HepG2 (cell line): Measurements from ENCODE around the gene AHSA1. TPM values are rescaled to one million over a fixed set of nuclear protein-coding genes. Genes with fewer than 3 reads are reported as not detected.
A peak's percentile ranks its signal among the peaks of the same experiment; 100 is the strongest.

Source experiments
- ATAC-seq: fragments of 200-7000 bp; cut with Tn5 transposase; 3 replicates; pipeline ENCODE4 v1.9.1; 2020; ENCODE audit warnings: mild to moderate bottlenecking, moderate library complexity
- BruUV-seq: library from RNA; stranded (reverse); fragments of 400-500 nt; replicated peaks from 2 replicates; lab custom pipeline; 2021; lab: Mats Ljungman, UMichigan
- CTCF ChIA-PET: fragments of 300-600 bp; formaldehyde crosslinking; extraction: SDS; loops from one replicate; lab custom pipeline; 2021; ENCODE audit warnings: low total read pairs, inconsistent platforms, low intra/inter-chr PET ratio; lab: Yijun Ruan, JAX
- POLR2A ChIA-PET: fragments of 350-600 bp; sonication (Branson Sonifier 250); formaldehyde crosslinking; loops from one replicate; lab custom pipeline; 2020; ENCODE audit warnings: antibody characterized with exemption, inconsistent platforms; lab: Yijun Ruan, JAX
- DNase-seq: peaks from one replicate; pipeline ENCODE4 v3.0.0-alpha.2; 2015; ENCODE audit warnings: low spot score
- FAIRE-seq: peaks from 3 replicates; lab custom pipeline; 2011; peaks lifted over from hg19 to GRCh38; lab: Jason Lieb, UNC
- H2AFZ ChIP-seq: one replicate; pipeline ENCODE4 v1.6.1; 2011; ENCODE audit warnings: low read length, inconsistent platforms
- H3K27ac ChIP-seq: fragments of 300-600 bp; 3 replicates; pipeline ENCODE4 v1.8.0; 2011; ENCODE audit warnings: mixed run types, mild to moderate bottlenecking, mixed read lengths, low read length, inconsistent platforms; ENCODE audit not compliant: insufficient read depth; ENCODE audit errors: extremely low read length
- H3K27me3 ChIP-seq, 2 experiments: fragments of 200-600 bp in 1 of 2; 2 replicates in 1 of 2; 3 replicates in 1 of 2; pipeline versions ENCODE4 v1.6.0 to v1.8.0; 2011; ENCODE audit warnings: low read length in 2 of 2, mild to moderate bottlenecking in 2 of 2, moderate library complexity in 2 of 2, inconsistent platforms in 1 of 2; ENCODE audit not compliant: insufficient read depth in 2 of 2, control insufficient read depth in 1 of 2
- H3K36me3 ChIP-seq, 2 experiments: fragments of 200-600 bp in 1 of 2; replicated peaks in 1 of 2; 2 replicates in 1 of 2; 3 replicates in 1 of 2; pipeline versions ENCODE4 v1.5.1 to v1.8.0; 2011; ENCODE audit warnings: low read length in 2 of 2, inconsistent platforms in 1 of 2; ENCODE audit not compliant: insufficient read depth in 2 of 2, control insufficient read depth in 1 of 2
- H3K4me1 ChIP-seq: 2 replicates; pipeline ENCODE4 v1.5.1; 2012; ENCODE audit warnings: low read length, inconsistent platforms; ENCODE audit not compliant: insufficient read depth
- H3K4me2 ChIP-seq: 2 replicates; pipeline ENCODE4 v1.6.0; 2011; ENCODE audit warnings: low read depth, low read length, inconsistent platforms
- H3K4me3 ChIP-seq, 3 experiments: fragments of 200-600 bp in 1 of 3; sonication (generic), shearing (Covaris generic) in 1 of 3; replicated peaks in 1 of 3; 2 replicates each; pipeline ENCODE4 v1.5.1; 2011 to 2016; ENCODE audit warnings: low read length in 3 of 3, inconsistent platforms in 2 of 3, low read depth in 2 of 3, mild to moderate bottlenecking in 2 of 3, control low read depth in 1 of 3, mixed read lengths in 1 of 3; ENCODE audit not compliant: insufficient read depth in 1 of 3
- H3K79me2 ChIP-seq: one replicate; pipeline ENCODE4 v1.6.1; 2011; ENCODE audit warnings: low read length, inconsistent platforms; ENCODE audit not compliant: insufficient read depth
- H3K9ac ChIP-seq: 2 replicates; pipeline ENCODE4 v1.6.0; 2011; ENCODE audit warnings: mild to moderate bottlenecking, low read depth, low read length, inconsistent platforms; ENCODE audit not compliant: insufficient read depth
- H3K9me3 ChIP-seq: 2 replicates; pipeline ENCODE4 v1.5.1; 2012; ENCODE audit warnings: mild to moderate bottlenecking, low read length
- H4K20me1 ChIP-seq: 2 replicates; pipeline ENCODE4 v1.6.0; 2011; ENCODE audit warnings: inconsistent platforms, mild to moderate bottlenecking, low read length, moderate library complexity; ENCODE audit not compliant: insufficient read depth
- AKAP8 ChIP-seq: sonication (generic); formaldehyde crosslinking; IDR thresholded peaks from 2 replicates; pipeline ENCODE4 v1.5.1; 2020; ENCODE audit warnings: mild to moderate bottlenecking, missing genetic modification reagents
- EHMT2 ChIP-seq: fragments of 200-600 bp; sonication (generic); IDR thresholded peaks from 2 replicates; pipeline ENCODE4 v1.7.0; 2017; ENCODE audit warnings: antibody characterized with exemption, low read depth, low read length, borderline replicate concordance
- ELF4 ChIP-seq: sonication (generic); formaldehyde crosslinking; IDR thresholded peaks from 2 replicates; pipeline ENCODE4 v1.5.0; 2020; ENCODE audit warnings: missing genetic modification reagents, mild to moderate bottlenecking, moderate library complexity, borderline replicate concordance
- HDAC2 ChIP-seq: sonication (generic); formaldehyde crosslinking; IDR thresholded peaks from 2 replicates; pipeline ENCODE4 v1.4.0; 2020; ENCODE audit warnings: missing genetic modification reagents
- NCOA1 ChIP-seq: sonication (generic); formaldehyde crosslinking; IDR thresholded peaks from 2 replicates; pipeline ENCODE4 v1.9.0; 2021; ENCODE audit warnings: missing genetic modification reagents
- PPARG ChIP-seq: conservative IDR thresholded peaks from 2 replicates; pipeline ENCODE4 v1.6.1; 2016; ENCODE audit warnings: missing biosample characterization, missing genetic modification reagents
- RAD21 ChIP-seq: fragments of 450-650 bp; formaldehyde crosslinking; IDR thresholded peaks from 2 replicates; pipeline ENCODE4 v1.5.0; 2020; ENCODE audit warnings: mild to moderate bottlenecking
- SIX1 ChIP-seq: sonication (generic); formaldehyde crosslinking; IDR thresholded peaks from 2 replicates; pipeline ENCODE4 v1.4.0; 2020; ENCODE audit warnings: missing genetic modification reagents, borderline replicate concordance
- SP1 ChIP-seq, 2 experiments: fragments of 450-650 bp in 1 of 2; sonication (generic) in 1 of 2; formaldehyde crosslinking in 1 of 2; IDR thresholded peaks; 2 replicates each; pipeline versions ENCODE4 v1.4.0 to v1.6.1; 2016 to 2020; ENCODE audit warnings: missing genetic modification reagents in 1 of 2
- SP140L ChIP-seq: sonication (generic); formaldehyde crosslinking; IDR thresholded peaks from 2 replicates; pipeline ENCODE4 v1.4.0; 2020; ENCODE audit warnings: missing genetic modification reagents, borderline replicate concordance
- ZNF451 ChIP-seq: sonication (generic); formaldehyde crosslinking; IDR thresholded peaks from 2 replicates; pipeline ENCODE4 v1.5.0; 2020; ENCODE audit warnings: mild to moderate bottlenecking, missing genetic modification reagents
- ZNF687 ChIP-seq: sonication (generic); formaldehyde crosslinking; IDR thresholded peaks from 2 replicates; pipeline ENCODE4 v1.5.1; 2020; ENCODE audit warnings: mild to moderate bottlenecking, missing genetic modification reagents, moderate library complexity
- ZNF7 ChIP-seq: IDR thresholded peaks from 2 replicates; pipeline ENCODE4 v1.6.1; 2016; ENCODE audit warnings: missing biosample characterization, missing genetic modification reagents
- WGBS: methylation state at CpG from one replicate; pipeline ENCODE4 v1.1.6; 2017; ENCODE audit warnings: low lambda C conversion rate; 5-methylcytosine and 5-hydroxymethylcytosine counted together
- in situ Hi-C: cut with HindIII; loops from 2 replicates; pipeline ENCODE4 v1.10.0; 2017; ENCODE audit warnings: low pct_unique_long_range_greater_than_20kb; ENCODE audit not compliant: extremely low pct_ligation_motif_present
- intact Hi-C: fragments of 100-400 bp; cut with micrococcal nuclease; formaldehyde crosslinking; loops from one replicate; pipeline ENCODE4 v1.10.0; 2022; ENCODE audit not compliant: unreplicated experiment
- polyA plus RNA-seq, 8 experiments: library from polyadenylated mRNA; depleted of rRNA in 3 of 8; stranded (reverse) in 7 of 8; unstranded in 1 of 8; fragments of >200 nt; fragmentation: Illumina TruSeq in 4 of 8; extraction: Trizol in 4 of 8; gene quantifications; 2 replicates each; pipeline versions ENCODE4 v1.2.1 to v1.2.3, GENCODE V29; 2011 to 2016; ENCODE audit warnings: low read depth in 4 of 8, missing spikeins in 1 of 8, mixed read lengths in 1 of 8; ENCODE audit not compliant: insufficient read depth in 1 of 8
- total RNA-seq, 5 experiments: library from RNA; depleted of rRNA; stranded (reverse); fragments of >200 nt; fragmentation: Illumina TruSeq; extraction: Trizol; gene quantifications; 2 replicates each; pipeline ENCODE4 v1.2.3, GENCODE V29; 2016; ENCODE audit warnings: low read depth in 1 of 5
- TF ChIP-seq, protein P1 (sequence below): sonication (generic); formaldehyde crosslinking; IDR thresholded peaks from 2 replicates; pipeline ENCODE4 v1.4.0; 2020; ENCODE audit warnings: missing genetic modification reagents

AHSA1 gene
- total and polyA plus RNA-seq, 2 of the 13 experiments (the other 11 are each of a cell fraction or from before 2014, with no cell fraction given), result 113 to 241 TPM

DNA sequence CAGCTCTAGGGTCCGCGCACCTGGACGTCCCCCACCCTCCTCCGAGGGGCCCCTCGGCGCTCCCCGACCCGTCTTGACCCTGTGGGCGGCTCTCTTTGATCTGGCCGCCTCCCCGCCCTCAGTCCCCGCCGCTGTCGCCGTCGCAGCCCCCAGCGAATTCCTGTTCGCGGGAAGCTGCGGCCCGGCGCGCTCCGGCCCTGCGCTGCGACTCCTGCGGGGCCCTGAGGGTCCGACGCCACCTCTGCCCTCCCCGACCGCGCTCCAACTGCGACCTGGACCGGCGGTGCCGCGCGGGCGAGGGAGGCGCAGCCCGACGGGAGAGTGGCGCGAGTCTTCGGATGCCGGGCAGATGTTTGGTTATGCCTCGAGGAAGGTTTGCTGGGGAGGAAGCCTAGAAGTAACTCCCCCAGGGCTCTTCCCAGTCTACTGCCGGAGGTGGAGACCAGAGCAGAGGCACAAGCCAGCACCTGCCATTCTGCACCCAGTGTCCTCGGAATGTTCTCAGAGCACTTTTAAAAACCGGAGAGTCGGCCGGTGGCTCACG, 41.2 kb downstream of the AHSA1 start (continued):
- TF ChIP-seq RAD21 (0 out of 2 replicates have a peak, but pooled peaks have one; percentile 5), NCOA1 (no peak), SP1 (IDR thresholded peaks at IDR 0.05) (no peak), SP1 (CRISPR knock-in tag; IDR thresholded peaks at IDR 0.05) (no peak), ELF4 (CRISPR knock-in tag) (no peak), ZNF451 (CRISPR knock-in tag) (0 out of 2 replicates have a peak, but pooled peaks have one; percentile 6)
- TF ChIP-seq, protein P1, sequence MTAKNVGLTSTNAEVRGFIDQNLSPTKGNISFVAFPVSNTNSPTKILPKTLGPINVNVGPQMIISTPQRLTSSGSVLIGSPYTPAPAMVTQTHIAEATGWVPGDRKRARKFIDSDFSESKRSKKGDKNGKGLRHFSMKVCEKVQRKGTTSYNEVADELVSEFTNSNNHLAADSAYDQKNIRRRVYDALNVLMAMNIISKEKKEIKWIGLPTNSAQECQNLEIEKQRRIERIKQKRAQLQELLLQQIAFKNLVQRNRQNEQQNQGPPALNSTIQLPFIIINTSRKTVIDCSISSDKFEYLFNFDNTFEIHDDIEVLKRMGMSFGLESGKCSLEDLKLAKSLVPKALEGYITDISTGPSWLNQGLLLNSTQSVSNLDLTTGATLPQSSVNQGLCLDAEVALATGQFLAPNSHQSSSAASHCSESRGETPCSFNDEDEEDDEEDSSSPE (CRISPR knock-in tag), result 0 out of 2 replicates have a peak, but pooled peaks have one; percentile 17

DNA sequence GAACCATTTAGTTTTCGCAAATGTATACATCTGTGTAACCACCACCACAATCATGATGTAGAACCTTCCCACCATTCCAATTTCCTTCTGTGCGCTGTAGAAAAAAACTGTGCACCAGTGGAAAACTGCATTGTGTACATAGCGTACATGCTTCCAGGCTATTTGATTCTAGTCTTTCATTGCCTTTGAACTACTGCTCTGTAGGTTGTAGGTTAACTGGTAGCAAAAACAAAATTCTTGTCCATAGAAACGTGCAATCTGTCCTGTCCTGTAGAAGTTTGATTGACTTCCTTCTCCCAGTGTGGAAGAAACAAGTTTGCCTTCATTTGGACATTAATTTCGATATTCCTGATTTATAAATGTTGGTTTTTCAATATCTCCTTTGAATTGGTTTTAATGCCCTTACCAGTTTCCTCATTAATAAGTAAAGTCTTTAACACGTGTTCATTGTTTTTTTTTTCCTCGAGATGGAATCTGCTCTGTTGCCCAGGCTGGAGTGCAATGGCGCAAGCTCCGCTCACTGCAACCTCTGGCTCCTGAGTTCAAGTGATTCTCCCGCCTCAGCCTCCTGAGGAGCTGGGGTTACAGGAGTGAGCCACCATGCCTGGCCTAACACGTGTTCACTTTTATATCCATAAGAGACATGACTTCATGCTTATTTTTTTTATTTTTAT, 44.4 kb downstream of the AHSA1 start:
- Histone ChIP-seq H3K9ac (peak overlapping the region; percentile 53), H4K20me1 (no peaks in the 10 kb centered on the region), H3K4me1 (peaks cover 65% of the 10 kb centered on the region), H3K4me2 (peak overlapping the region; percentile 68), H3K79me2 (peaks cover 7% of the 10 kb centered on the region), H3K9me3 (no peaks in the 10 kb centered on the region), H3K36me3 (no peaks in the 10 kb centered on the region), H2AFZ (no peak overlapping the region), H3K27me3 (no peaks in the 10 kb centered on the region; a peak in 1 of 5 replicates), H3K27ac (peak overlapping the region; percentile 92), H3K4me3 (peak overlapping the region in 1 of 3 experiments; percentile 9; a peak in 1 of 6 replicates)
- ATAC-seq, result peak; percentile 68
- POLR2A ChIA-PET, result no interaction called here
- FAIRE-seq, result peak; percentile 94
- DNase-seq, result peak; percentile 88
- CTCF ChIA-PET, result no interaction called here
- in situ Hi-C loops (no loop called here), intact Hi-C loops (loop anchor here (5.0 kb wide), 1 partner anchor 540 kb away; no protein-coding TSS in a partner anchor)
- WGBS, result 11% methylated on average over 11 of the region's 11 CpGs
- BruUV-seq, result no TSS peak
- TF ChIP-seq ZNF687, result peak; percentile 73
- peak; percentile 61; the same call in 1 of the 2 replicates for TF ChIP-seq SIX1 (CRISPR knock-in tag)
- TF ChIP-seq ZNF7 (CRISPR knock-in tag), result no peak
- TF ChIP-seq EHMT2, result no peak
- no peak for TF ChIP-seq SP140L (CRISPR knock-in tag)
- peak; percentile 98 for TF ChIP-seq PPARG (CRISPR knock-in tag)
- TF ChIP-seq HDAC2 (CRISPR knock-in tag), result peak; percentile 70
- no peak for TF ChIP-seq AKAP8
